Tibial nerve (tissue), 4 donors: ENCODE results near the gene KCNK7. TPM values are rescaled to one million over a fixed set of nuclear protein-coding genes. Genes with fewer than 3 reads are reported as not detected.
A peak's percentile ranks its signal among the peaks of the same experiment; 100 is the strongest.

Experiments
- DNase-seq, 2 donors: peaks; one replicate each; pipeline ENCODE4 v3.0.0-alpha.2; 2019; ENCODE audit warnings: low spot score in 2 of 2
- H3K27ac ChIP-seq, 4 donors: fragments of 200-600 bp; sonication (generic) in 3 of 4; one replicate each; pipeline ENCODE4 v1.5.1; 2017 to 2019; ENCODE audit warnings: mild to moderate bottlenecking in 1 of 4
- H3K27me3 ChIP-seq, 2 donors: fragments of 200-600 bp; sonication (generic) in 1 of 2; one replicate each; pipeline versions ENCODE4 v1.5.1 to v1.6.0; 2017 to 2019
- H3K36me3 ChIP-seq, 3 donors: fragments of 200-600 bp; sonication (generic); one replicate each; pipeline ENCODE4 v1.5.1; 2018 to 2019
- H3K4me1 ChIP-seq, 4 donors: fragments of 200-600 bp; sonication (generic) in 3 of 4; one replicate each; pipeline ENCODE4 v1.5.1; 2017 to 2019
- H3K4me3 ChIP-seq, 4 donors: fragments of 200-600 bp; sonication (generic) in 3 of 4; one replicate each; pipeline ENCODE4 v1.5.1; 2017 to 2019; ENCODE audit warnings: mild to moderate bottlenecking in 1 of 4, moderate library complexity in 1 of 4
- H3K9me3 ChIP-seq, 4 donors: fragments of 200-600 bp; sonication (generic) in 3 of 4; one replicate each; pipeline ENCODE4 v1.5.1; 2017 to 2019
- CTCF ChIP-seq, 5 experiments: fragments of 200-600 bp in 3 of 5; fragments of 450-650 bp in 2 of 5; sonication (generic) in 3 of 5; IDR thresholded peaks; one replicate each; pipeline ENCODE4 v1.5.1; 2016 to 2019; ENCODE audit warnings: antibody characterized with exemption in 5 of 5, mild to moderate bottlenecking in 3 of 5, moderate library complexity in 2 of 5
- EP300 ChIP-seq, 2 donors: sonication (generic); formaldehyde crosslinking; IDR thresholded peaks; one replicate each; pipeline ENCODE4 v1.6.1; 2017; ENCODE audit warnings: antibody characterized with exemption in 2 of 2, mild to moderate bottlenecking in 1 of 2
- POLR2A ChIP-seq, 2 donors: fragments of 450-650 bp; IDR thresholded peaks; one replicate each; pipeline ENCODE4 v1.6.1; 2017; ENCODE audit warnings: antibody characterized with exemption in 2 of 2, mild to moderate bottlenecking in 2 of 2, moderate library complexity in 2 of 2
- WGBS, 2 donors: methylation state at CpG; one replicate each; pipeline ENCODE4 v1.1.5; 2018; 5-methylcytosine and 5-hydroxymethylcytosine counted together
- total RNA-seq, 4 donors: library from RNA; depleted of rRNA; stranded (reverse); fragments of >200 nt; gene quantifications; one replicate each; pipeline ENCODE4 v1.1.0, GENCODE V29; 2016

The KCNK7 gene
- total RNA-seq, 4 donors from 2014 or later = 0.63 to 3.3 (median 1.2) TPM; not detected in 1

GRCh38 chr11:65617990-65618751 lies 22.6 kb upstream of the KCNK7 start:
- Histone ChIP-seq H3K36me3 (peaks cover 0 to 64% (median 21%) of the 10 kb centered on the region in 3 donors), H3K4me3 (no peak overlapping the region), H3K27ac (no peak overlapping the region), H3K9me3 (no peaks in the 10 kb centered on the region), H3K27me3 (no peaks in the 10 kb centered on the region), H3K4me1 (peaks cover 0 to 37% (median 16%) of the 10 kb centered on the region in 4 donors)
- 87 to 94% methylated on average over 17 to 23 of the region's 33 CpGs for WGBS, 2 donors
- TF ChIP-seq EP300 (IDR thresholded peaks at IDR 0.05) = no peak
- TF ChIP-seq CTCF (IDR thresholded peaks at IDR 0.05) = no peak
- no peak for TF ChIP-seq POLR2A (IDR thresholded peaks at IDR 0.05)
- no peak for DNase-seq

GRCh38 chr11:65617136-65617850 lies 21.7 kb upstream of the KCNK7 start:
- no peak overlapping the region for H3K4me3 ChIP-seq
- no peaks in the 10 kb centered on the region for H3K9me3 ChIP-seq
- H3K4me1 ChIP-seq = peaks cover 0 to 45% (median 24%) of the 10 kb centered on the region in 4 donors
- H3K27ac ChIP-seq = peak overlapping the region in 1 of 4 donors; percentile 96
- whole genome bisulfite sequencing, 2 donors = 83 to 85% methylated on average over 17 of the region's 17 CpGs
- TF ChIP-seq EP300 (IDR thresholded peaks at IDR 0.05) (no peak), CTCF (IDR thresholded peaks at IDR 0.05) (no peak), POLR2A (IDR thresholded peaks at IDR 0.05) (no peak)
- H3K36me3 ChIP-seq = peaks cover 0 to 60% (median 21%) of the 10 kb centered on the region in 3 donors
- H3K27me3 ChIP-seq = no peaks in the 10 kb centered on the region
- no peak for DNase-seq

GRCh38 chr11:65616575-65617001 lies 21.0 kb upstream of the KCNK7 start:
- Histone ChIP-seq H3K27me3 (no peaks in the 10 kb centered on the region), H3K27ac (peak overlapping the region in 3 of 4 donors; percentile 70 to 96 (median 85)), H3K9me3 (no peaks in the 10 kb centered on the region), H3K4me1 (peaks cover 0 to 52% (median 31%) of the 10 kb centered on the region in 4 donors), H3K36me3 (peaks cover 0 to 60% (median 21%) of the 10 kb centered on the region in 3 donors), H3K4me3 (peak overlapping the region; percentile 80 to 97 (median 88))
- TF ChIP-seq EP300 (IDR thresholded peaks at IDR 0.05) = no peak
- no peak for TF ChIP-seq CTCF (IDR thresholded peaks at IDR 0.05)
- no peak for TF ChIP-seq POLR2A (IDR thresholded peaks at IDR 0.05)
- WGBS, 2 donors = 59 to 63% methylated on average over 10 of the region's 10 CpGs
- DNase-seq = no peak

GRCh38 chr11:65615950-65616574 lies 20.5 kb upstream of the KCNK7 start:
- H3K4me1 ChIP-seq = peaks cover 0 to 58% (median 35%) of the 10 kb centered on the region in 4 donors
- H3K27me3 ChIP-seq = no peaks in the 10 kb centered on the region
- H3K4me3 ChIP-seq = peak overlapping the region; percentile 80 to 97 (median 88)
- DNase-seq = no peak
- WGBS, 2 donors = 1% methylated on average over 8 to 18 of the region's 50 CpGs
- TF ChIP-seq EP300 (IDR thresholded peaks at IDR 0.05) = no peak
- no peak for TF ChIP-seq POLR2A (IDR thresholded peaks at IDR 0.05)
- no peak for TF ChIP-seq CTCF (IDR thresholded peaks at IDR 0.05)
- H3K27ac ChIP-seq = peak overlapping the region; percentile 36 to 96 (median 78)
- H3K36me3 ChIP-seq = peaks cover 0 to 54% (median 21%) of the 10 kb centered on the region in 3 donors
- no peaks in the 10 kb centered on the region for H3K9me3 ChIP-seq
